Activated CD4-positive, alpha-beta T cell treated with anti-CD3 and anti-CD28 coated beads for 4 hours (primary cell): Measurements from ENCODE around the gene EVX1.

Experiments
- DNase-seq, 2 donors: peaks; one replicate each; pipeline ENCODE4 v3.0.0-alpha.2; 2020

Gene EVX1

DNA sequence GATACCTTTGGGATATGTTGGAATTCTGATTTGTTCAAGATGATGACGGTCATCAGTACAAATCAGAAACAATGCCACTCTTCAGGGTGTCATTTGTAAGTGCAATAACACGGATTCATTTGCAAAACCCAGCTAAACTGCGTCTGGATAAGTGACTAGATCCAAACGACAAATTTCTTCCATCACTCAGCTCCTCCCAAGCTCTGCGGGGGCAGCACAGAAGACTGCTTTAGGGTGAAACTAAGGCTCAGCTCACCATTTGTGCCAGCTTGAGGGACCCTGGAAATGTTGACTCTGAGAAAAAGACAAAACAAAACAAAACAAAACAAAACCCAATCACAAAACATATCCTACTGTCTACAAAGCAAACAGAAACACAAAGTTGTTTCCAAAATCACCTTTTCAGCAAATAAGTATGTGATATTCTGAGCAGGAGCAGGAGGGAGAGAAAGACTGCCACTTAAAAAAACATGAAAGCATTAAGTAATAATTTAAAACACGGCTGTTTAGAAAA lies 8.0 kb downstream of the EVX1 start:
- DNase-seq = no peak

DNA sequence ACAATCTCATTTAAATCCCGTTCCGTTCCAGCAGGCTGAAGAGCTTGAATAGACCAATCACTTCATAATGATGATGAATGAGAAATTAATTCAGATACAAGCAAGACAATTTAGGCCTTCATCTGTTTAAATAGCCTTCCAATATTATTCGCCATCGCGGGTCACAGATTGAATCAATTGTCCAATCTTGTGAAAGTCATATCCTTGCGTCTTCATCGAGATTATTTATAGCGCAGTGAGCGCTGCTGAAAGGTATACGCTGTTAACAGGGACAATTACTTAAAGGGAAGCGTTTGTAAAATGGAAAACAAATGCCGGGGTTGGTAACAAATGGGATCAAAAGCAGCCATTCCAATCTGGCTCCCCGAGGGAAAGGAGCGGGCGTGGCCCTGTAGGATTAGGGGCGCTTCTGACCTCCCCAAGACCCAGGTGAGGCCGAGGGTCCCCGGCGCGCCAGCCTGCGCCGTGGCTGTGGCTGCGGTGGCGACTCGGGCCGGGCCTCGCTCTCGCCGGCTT lies 8.6 kb downstream of the EVX1 start:
- DNase-seq = no peak

DNA sequence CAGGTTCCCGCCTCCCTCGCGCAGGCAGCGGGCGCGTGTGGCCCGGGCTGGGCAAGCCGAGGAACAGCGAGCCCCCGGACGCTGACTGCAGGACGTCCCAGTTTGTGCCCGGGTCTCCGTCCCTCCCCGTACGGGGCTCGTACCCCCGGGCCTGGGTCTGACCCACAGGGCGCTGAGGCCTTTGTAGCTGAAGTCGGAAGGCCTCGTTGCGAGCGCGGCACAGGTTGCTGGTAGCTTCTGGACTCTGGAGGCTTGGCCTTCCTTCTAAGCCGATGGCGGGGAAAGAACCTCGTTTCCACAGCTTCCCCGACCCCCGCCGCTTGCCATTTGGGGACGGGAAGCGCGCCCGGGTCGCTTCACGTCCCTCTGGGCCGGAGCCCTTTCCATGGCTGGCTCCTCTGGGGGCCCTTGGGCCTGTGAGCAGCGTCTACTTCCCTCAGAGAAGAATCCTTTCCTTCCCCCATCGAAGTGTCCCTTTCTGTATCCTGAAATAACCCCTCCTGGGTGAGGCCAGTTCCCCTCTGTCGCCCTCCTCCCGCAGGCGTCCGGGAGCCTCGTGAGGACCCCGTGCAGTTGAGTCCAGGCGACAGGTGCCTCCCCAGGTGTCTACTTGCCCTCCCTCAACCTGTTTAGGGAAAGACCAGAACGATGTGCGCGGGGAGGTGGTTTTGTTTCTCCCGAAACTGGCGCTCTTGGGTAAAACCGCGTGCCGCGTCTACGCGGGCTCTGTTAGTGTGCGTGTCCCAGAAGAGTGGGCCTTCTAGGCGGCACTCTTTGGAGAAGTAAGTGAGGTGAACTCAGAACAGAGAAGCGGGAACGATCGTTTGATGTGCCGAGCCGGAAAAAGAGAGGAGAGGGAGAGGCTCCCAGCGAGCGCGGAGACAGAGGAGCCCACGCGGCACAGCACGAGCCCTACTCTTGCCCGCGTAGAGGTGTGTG lies 9.3 kb downstream of the EVX1 start:
- DNase-seq = no peak

DNA sequence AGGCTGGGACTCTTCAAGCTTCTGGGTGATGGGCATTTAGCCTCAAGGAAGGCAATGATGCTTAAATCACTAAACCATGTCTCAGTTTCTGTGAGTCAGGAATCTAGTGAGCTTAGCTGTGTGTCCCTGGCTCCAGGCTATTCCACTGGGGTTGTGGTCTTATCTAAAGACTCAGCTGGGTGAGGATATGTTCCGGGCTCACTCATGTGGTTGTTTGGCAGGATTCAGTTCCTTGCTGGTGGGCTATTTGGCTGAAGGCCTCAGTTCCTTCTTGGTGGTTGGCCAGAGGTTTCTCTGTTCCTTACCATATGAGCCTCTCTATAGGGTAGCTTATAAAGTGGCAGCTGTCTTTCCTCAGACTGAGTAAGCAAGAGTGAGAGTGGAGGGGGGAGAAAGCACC lies 12.0 kb downstream of the EVX1 start:
- no peak for DNase-seq

DNA sequence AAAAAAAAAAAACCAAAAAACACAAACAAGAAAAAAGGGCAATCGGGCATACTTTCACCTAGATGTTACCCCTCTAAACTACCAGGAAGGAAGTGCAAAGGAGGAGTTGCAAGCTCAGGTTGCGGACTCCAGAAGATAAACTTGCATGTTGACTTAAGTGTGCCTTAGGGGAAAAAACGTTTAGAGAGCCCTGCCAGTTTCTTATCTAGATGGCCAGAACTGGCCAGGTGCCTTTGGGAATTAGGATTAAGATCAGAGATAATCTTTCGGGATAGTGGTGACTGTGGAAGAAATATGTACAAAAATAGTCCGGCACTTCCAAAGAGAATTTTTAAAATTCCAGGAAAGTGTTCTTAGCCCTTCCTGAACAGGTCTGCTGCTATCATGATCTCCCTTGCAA lies 17.6 kb downstream of the EVX1 start:
- no peak for DNase-seq

DNA sequence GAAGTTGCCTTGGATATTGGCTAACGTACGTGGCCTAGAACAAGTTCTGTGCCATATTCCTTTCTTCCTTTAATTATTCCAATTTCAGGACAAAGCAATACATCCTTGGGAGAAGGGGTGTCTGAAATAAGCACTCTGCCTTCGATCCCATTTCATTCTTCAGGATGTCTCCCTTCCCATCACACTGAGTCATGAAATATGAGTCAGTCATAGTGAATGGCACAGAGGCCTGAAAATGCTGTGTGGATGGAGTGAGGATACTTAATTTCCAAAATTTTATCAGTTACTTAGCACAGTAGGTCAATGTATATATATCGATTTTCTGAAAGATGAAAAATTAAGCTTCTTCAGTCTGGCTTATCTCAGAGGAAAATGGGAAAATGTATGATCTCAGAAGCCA lies 19.5 kb downstream of the EVX1 start:
- DNase-seq = no peak

DNA sequence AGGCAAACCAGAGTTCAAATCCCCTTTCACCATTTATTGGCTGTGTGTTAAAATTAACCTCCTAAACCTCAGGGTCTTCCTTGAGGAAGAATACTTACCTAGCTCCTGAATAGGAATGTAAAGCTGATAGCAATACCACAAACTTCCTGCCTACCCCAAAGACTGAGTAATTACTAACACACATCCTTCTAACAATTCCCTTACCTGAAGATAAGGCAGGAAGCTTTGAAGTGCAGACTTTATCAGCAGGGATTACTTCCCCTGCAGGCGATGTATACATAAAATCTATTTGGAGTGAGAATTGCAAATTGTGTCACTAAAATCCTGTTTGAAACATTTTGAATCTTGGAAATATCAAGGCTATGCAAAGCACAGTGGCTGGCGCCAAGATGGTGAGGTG lies 21.2 kb downstream of the EVX1 start:
- no peak for DNase-seq

DNA sequence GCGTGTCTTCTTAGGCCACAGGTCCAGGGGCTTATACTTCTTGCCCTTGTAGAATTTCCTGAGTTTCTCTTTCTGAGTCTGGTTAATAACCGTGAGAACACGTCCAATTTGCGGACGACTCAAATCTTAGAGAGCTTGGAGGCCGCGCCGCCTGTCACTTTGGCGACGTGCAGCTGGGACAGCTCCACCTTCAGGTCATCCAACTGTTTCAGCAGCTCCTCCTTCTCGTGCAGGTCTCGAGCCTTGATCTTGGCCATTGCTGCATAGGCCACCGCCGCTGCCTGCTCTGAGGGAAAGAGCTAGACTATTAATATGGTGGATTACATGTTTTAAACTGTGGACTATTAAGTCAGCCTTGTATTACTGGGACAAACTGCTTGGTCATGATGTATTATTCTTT lies 26.9 kb downstream of the EVX1 start:
- DNase-seq = no peak

DNA sequence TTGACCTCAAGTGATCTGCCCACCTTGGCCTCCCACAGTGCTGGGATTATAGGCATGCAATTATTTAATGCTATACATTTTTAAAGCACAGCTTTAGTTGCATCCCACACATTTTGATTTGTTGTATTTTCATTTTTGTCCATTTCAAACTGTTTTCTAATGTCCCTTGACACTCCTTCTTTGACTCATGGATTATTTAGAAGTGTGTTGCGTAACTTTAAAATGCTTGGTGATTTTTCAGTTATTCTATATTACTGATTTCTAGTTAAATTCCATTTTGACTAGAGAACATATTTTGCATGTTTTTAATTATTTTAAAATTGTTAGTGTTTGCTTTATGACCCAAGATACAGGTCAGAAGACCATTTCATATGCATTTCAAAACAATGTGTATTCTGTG lies 28.8 kb downstream of the EVX1 start:
- DNase-seq = no peak

DNA sequence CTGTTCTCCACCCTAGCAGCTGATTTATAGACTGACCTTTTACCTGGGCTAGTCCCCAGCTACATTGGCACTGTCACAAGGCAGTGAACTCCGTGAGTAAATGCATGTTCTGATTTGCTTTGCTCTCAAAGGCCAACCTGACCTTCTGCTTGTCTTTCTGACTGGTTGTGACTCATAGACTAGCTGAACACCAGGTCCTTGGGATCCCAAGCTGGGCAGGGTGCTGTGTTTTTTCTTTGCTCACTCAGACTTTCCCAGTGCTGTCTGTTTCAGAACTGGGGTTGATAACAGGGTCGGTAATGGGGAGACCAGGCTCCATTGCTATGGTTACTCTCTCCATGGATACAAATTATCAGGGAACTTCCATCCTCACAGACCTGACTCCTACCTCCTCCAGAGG lies 35.0 kb downstream of the EVX1 start:
- DNase-seq = no peak

DNA sequence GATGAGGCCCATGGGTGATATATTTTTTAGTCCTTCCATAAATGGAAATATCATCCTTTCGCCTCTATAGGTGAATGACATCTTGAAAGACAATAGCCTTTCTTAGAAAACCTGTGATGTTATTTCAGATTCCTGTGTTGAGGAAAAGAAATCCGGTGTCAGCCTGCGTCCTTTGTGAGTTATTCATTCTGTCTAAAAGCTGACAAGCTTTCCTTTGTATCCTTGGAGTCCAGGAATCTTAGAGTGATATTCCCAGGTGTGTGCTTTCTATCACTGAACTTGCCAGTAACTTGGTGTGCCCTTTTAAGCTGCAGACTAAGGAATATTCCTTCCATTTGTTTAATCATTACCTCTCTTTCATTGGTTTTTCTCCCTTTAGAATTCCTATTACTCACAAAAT lies 41.0 kb downstream of the EVX1 start:
- no peak for DNase-seq

DNA sequence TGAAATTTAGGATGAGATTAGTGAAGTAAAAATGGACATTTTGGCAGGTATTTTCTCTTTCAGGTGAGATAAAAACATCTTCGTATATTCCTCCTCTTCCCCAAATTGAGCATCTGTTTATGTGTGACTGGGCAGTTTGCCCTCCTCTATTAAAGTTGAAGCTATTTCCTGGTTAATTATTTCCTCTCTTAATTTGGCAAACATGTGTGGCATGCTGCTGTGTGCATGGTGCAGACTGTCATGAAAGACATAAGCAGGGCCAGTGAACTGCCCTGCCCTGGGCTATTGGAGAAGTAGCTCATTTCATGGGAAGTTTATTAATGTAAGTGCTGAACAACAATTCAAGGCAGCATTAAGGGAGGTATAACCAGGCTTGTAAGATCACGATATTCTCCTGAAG lies 52.6 kb downstream of the EVX1 start:
- no peak for DNase-seq

DNA sequence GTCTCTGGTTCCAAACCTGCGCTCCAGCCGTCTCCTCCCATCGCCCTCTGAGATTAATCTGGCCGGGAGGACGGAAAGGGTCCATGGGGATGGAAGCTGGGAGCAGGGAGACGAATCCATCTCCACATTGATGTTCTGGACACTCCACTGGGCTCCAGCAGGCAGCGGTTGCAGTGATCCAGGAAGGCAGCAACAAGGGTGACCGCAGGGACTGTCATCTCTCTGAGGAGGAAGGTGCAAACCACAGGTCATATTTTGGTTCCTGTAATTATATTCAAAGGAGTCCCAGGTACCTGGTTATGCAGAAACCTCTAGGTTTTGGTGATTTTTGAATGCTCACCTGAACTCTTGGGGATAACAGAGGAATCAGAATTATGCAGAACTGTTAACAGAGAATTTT lies 54.8 kb downstream of the EVX1 start:
- no peak for DNase-seq
